ENCODE results near the gene FES. TPM values are rescaled to one million over a fixed set of nuclear protein-coding genes. Genes with fewer than 3 reads are reported as not detected.

FES gene
- total RNA-seq, 1 donor from 2014 or later: 33.7 TPM

DNA sequence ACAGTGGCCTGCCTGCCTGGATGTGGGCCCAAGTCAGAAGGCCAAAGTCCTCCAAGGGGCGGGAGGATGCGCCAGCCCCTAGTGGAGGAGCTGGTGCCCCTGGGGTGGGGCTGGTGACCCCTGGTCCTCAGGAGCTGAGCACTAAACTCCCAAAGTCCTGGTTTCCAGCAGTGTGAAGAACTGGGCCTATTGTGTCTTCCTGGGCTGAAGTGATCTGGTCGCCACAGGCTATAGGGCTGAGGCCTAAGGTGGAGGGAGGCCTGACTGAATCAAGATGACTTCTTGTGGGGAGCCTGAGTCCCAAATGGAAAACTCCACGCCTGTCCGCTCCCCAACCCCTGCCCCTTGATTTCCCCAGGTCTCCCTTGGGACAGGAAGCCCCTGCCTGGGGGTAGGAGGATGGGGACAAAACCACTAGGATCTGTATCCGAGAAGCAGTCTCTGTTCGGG, 753 bp upstream of the FES start:
- peak overlapping the region; percentile 28 for H3K4me3 Mint-ChIP-seq
- intact Hi-C loops (cut with micrococcal nuclease): loop anchor here (1.0 kb wide), 1 partner anchor 10 kb away; no protein-coding TSS in a partner anchor
- H3K27me3 Mint-ChIP-seq: no peaks in the 10 kb centered on the region
- H3K4me1 Mint-ChIP-seq: peaks cover 47% of the 10 kb centered on the region
- H3K36me3 Mint-ChIP-seq (ENCODE audit: low read depth): peaks cover 51% of the 10 kb centered on the region
- H3K27ac Mint-ChIP-seq: peak overlapping the region; percentile 76
- H3K9me3 Mint-ChIP-seq: no peaks in the 10 kb centered on the region
- DNase-seq: no peak

GRCh38 chr15:90884719-90885431, 571 bp downstream of the FES start:
- intact Hi-C loops (cut with micrococcal nuclease): loop anchor here (1.0 to 5.0 kb wide), 3 partner anchors 73 to 398 kb away; no protein-coding TSS in a partner anchor
- Mint-ChIP-seq H3K4me1 (peaks cover 39% of the 10 kb centered on the region), H3K4me3 (peak overlapping the region; percentile 55), H3K27ac (peak overlapping the region; percentile 81), H3K9me3 (no peaks in the 10 kb centered on the region), H3K36me3 (ENCODE audit: low read depth) (peaks cover 47% of the 10 kb centered on the region), H3K27me3 (no peaks in the 10 kb centered on the region)
- DNase-seq: peak; percentile 69

DNA sequence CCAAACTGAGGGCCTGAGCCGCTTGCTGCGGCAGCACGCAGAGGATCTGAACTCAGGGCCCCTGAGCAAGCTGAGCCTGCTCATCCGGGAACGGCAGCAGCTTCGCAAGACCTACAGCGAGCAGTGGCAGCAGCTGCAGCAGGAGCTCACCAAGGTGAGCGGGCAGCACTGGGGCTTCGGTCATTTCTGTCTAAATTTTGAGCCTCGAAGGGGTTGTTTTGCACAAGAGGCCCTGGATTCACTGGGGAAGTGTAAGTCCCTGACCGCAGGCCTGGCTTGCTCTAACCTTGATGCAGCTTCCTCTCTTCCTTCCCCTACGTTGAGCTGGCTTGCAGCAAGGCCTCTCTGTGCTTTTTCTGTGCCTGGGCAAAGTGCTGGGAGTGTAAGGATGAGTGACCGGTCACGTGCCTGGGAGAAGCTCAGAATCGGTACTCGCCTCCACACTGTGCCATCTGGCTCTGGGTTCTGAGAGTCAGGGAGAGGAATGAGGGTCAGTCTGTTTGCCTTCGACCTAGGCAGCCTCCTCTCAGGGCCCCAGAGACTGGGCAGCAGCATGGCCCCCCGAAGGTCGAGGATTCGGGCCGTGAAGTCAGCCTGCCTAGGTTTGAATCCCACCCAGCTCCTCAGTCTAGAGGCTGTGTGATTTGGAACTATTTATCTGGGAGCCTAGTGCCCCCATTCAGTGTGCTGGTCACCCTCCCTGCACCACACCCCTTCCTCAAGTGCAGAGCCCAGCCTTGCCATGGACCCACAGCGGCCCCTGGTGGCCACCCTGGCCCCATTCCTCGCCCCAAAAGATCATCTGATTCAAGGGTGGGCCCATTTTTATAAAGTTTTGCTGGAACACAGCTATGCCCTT, 1.4 kb downstream of the FES start:
- Mint-ChIP-seq H3K9me3 (no peaks in the 10 kb centered on the region), H3K27me3 (no peaks in the 10 kb centered on the region), H3K36me3 (ENCODE audit: low read depth) (peaks cover 47% of the 10 kb centered on the region), H3K4me3 (peak overlapping the region; percentile 55), H3K27ac (peak overlapping the region; percentile 81), H3K4me1 (peaks cover 39% of the 10 kb centered on the region)
- intact Hi-C loops (cut with micrococcal nuclease): loop anchor here (1.0 to 5.0 kb wide), 5 partner anchors 73 to 398 kb away; partner anchors contain the start of gene BLM
- peak; percentile 94 for DNase-seq

DNA sequence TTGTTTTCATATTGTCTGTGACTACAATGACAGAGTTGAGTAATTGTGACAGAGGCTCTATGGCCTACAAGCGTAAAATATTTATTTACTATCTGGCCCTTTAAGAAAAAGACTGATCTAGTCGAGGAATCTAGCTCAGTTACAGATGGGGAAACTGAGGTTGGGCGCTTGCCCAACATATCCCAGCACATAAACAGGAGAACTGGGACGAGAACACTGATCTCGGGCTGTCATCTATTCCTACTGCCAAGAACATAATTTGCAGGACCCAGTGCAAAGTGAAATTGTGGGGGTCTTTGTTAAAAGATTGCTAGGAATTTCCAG, 1.9 kb downstream of the FES start:
- peak overlapping the region; percentile 81 for H3K27ac Mint-ChIP-seq
- intact Hi-C loops (cut with micrococcal nuclease): loop anchor here (1.0 to 5.0 kb wide), 4 partner anchors 74 to 399 kb away; partner anchors contain the start of gene BLM
- peaks cover 47% of the 10 kb centered on the region for H3K36me3 Mint-ChIP-seq (ENCODE audit: low read depth)
- H3K27me3 Mint-ChIP-seq: no peaks in the 10 kb centered on the region
- peak overlapping the region; percentile 55 for H3K4me3 Mint-ChIP-seq
- DNase-seq: no peak
- no peaks in the 10 kb centered on the region for H3K9me3 Mint-ChIP-seq
- H3K4me1 Mint-ChIP-seq: peaks cover 37% of the 10 kb centered on the region

DNA sequence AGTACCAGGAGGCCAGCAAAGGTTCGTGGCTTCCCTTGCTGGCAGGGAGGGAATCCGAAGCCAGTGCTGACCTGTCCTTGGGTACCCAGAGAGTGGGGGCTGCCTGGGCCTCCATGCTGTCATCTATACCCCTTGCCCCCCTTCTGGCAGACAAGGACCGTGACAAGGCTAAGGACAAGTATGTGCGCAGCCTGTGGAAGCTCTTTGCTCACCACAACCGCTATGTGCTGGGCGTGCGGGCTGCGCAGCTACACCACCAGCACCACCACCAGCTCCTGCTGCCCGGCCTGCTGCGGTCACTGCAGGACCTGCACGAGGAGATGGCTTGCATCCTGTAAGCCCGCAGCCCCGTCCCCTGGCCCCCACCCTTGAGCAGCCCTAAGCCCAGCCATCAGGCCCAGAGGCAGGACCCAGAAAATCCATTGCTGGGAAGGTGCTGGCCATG, 2.8 kb downstream of the FES start:
- no peaks in the 10 kb centered on the region for H3K9me3 Mint-ChIP-seq
- no peak for DNase-seq
- no peak overlapping the region for H3K4me3 Mint-ChIP-seq
- intact Hi-C loops (cut with micrococcal nuclease): loop anchor here (5.0 kb wide), 2 partner anchors 75 to 400 kb away; no protein-coding TSS in a partner anchor
- peaks cover 49% of the 10 kb centered on the region for H3K36me3 Mint-ChIP-seq (ENCODE audit: low read depth)
- no peaks in the 10 kb centered on the region for H3K27me3 Mint-ChIP-seq
- peaks cover 35% of the 10 kb centered on the region for H3K4me1 Mint-ChIP-seq
- H3K27ac Mint-ChIP-seq: no peak overlapping the region

DNA sequence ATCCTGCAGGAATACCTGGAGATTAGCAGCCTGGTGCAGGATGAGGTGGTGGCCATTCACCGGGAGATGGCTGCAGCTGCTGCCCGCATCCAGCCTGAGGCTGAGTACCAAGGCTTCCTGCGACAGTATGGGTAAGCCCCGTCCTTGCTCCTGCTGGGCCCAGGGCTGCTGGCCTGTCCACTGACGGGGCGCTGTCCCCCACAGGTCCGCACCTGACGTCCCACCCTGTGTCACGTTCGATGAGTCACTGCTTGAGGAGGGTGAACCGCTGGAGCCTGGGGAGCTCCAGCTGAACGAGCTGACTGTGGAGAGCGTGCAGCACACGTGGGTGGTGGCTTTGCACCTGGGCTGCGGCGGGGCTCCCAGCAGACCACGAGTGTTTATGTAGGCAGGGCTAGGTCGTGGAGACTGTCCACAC, 5.0 kb downstream of the FES start:
- Mint-ChIP-seq H3K4me3 (no peak overlapping the region), H3K27me3 (no peaks in the 10 kb centered on the region), H3K4me1 (peaks cover 25% of the 10 kb centered on the region), H3K9me3 (no peaks in the 10 kb centered on the region), H3K27ac (no peak overlapping the region), H3K36me3 (ENCODE audit: low read depth) (peaks cover 51% of the 10 kb centered on the region)
- intact Hi-C loops (cut with micrococcal nuclease): loop anchor here (5.0 kb wide), 2 partner anchors 77 to 402 kb away; no protein-coding TSS in a partner anchor
- no peak for DNase-seq

DNA sequence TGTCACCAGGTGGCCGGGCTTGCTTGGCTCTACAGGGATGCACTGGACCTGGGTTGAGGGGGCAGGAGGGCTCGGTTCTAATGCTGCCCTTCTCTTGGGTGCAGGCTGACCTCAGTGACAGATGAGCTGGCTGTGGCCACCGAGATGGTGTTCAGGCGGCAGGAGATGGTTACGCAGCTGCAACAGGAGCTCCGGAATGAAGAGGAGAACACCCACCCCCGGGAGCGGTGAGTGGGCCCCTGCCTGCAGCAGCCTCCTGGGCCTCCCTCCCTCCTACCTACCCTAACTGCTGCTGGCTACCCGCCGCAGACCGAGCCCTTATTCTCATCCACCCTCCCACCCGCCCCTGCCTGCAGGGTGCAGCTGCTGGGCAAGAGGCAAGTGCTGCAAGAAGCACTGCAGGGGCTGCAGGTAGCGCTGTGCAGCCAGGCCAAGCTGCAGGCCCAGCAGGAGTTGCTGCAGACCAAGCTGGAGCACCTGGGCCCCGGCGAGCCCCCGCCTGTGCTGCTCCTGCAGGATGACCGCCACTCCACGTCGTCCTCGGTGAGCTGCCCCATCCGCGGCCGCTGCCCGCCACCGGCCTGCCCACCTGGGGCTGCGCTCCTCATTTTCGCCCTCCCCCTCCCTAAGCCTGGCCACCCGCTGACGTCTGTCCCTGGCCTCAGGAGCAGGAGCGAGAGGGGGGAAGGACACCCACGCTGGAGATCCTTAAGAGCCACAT, 5.6 kb downstream of the FES start:
- DNase-seq: no peak
- Mint-ChIP-seq H3K27me3 (no peaks in the 10 kb centered on the region), H3K9me3 (no peaks in the 10 kb centered on the region), H3K36me3 (ENCODE audit: low read depth) (peaks cover 54% of the 10 kb centered on the region), H3K4me1 (peaks cover 23% of the 10 kb centered on the region), H3K27ac (no peak overlapping the region), H3K4me3 (no peak overlapping the region)
- intact Hi-C loops (cut with micrococcal nuclease): loop anchor here (5.0 kb wide), 2 partner anchors 78 to 403 kb away; no protein-coding TSS in a partner anchor

GRCh38 chr15:90890839-90891238, 6.5 kb downstream of the FES start:
- peaks cover 56% of the 10 kb centered on the region for H3K36me3 Mint-ChIP-seq (ENCODE audit: low read depth)

GRCh38 chr15:90891346-90891949, 7.1 kb downstream of the FES start:
- no peaks in the 10 kb centered on the region for H3K9me3 Mint-ChIP-seq
- no peaks in the 10 kb centered on the region for H3K27me3 Mint-ChIP-seq
- H3K27ac Mint-ChIP-seq: no peak overlapping the region
- peaks cover 56% of the 10 kb centered on the region for H3K36me3 Mint-ChIP-seq (ENCODE audit: low read depth)
- DNase-seq: no peak
- peaks cover 8% of the 10 kb centered on the region for H3K4me1 Mint-ChIP-seq
- intact Hi-C loops (cut with micrococcal nuclease): no loop called here
- H3K4me3 Mint-ChIP-seq: no peak overlapping the region

More at GRCh38 chr15:90890839-90891238, 6.5 kb downstream of the FES start:
- intact Hi-C loops (cut with micrococcal nuclease): no loop called here
- peaks cover 14% of the 10 kb centered on the region for H3K4me1 Mint-ChIP-seq
- H3K4me3 Mint-ChIP-seq: no peak overlapping the region
- no peak overlapping the region for H3K27ac Mint-ChIP-seq
- H3K27me3 Mint-ChIP-seq: no peaks in the 10 kb centered on the region
- no peak for DNase-seq
- H3K9me3 Mint-ChIP-seq: no peaks in the 10 kb centered on the region

- no peaks in the 10 kb centered on the region for H3K27me3 Mint-ChIP-seq
- H3K4me1 Mint-ChIP-seq: peaks cover 8% of the 10 kb centered on the region
- no peaks in the 10 kb centered on the region for H3K9me3 Mint-ChIP-seq
- DNase-seq: no peak
- H3K36me3 Mint-ChIP-seq (ENCODE audit: low read depth): peaks cover 60% of the 10 kb centered on the region
- peak overlapping the region; percentile 37 for H3K27ac Mint-ChIP-seq
- H3K4me3 Mint-ChIP-seq: no peak overlapping the region
- intact Hi-C loops (cut with micrococcal nuclease): no loop called here
Measured at GRCh38 chr15:90892023-90892422, 7.7 kb downstream of the FES start.

DNA sequence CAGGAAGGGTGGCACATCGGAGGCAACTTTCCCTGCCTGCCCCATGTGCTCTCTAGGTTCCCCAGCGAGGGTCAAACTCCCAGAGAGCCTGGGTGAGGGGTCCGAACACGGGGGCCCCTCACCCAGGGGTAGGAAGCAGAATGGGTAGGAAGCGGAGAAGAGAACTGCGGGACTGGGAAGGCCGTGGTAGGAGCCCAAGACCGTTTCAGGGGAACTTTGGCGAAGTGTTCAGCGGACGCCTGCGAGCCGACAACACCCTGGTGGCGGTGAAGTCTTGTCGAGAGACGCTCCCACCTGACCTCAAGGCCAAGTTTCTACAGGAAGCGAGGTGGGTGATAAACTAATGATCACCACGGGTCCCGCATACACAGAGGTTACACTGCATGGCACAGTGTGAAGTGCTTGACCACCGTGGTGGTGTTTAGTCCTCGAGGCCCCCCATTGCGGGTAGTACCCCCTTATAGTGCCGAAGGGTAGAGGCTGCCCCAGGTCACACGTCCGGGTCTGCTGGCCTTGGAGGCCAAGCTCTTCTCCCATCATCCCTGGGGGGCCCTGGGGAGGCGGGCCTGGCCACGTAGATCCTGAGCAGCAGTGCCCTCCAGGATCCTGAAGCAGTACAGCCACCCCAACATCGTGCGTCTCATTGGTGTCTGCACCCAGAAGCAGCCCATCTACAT, 8.3 kb downstream of the FES start:
- Mint-ChIP-seq H3K9me3 (no peaks in the 10 kb centered on the region), H3K27ac (no peak overlapping the region), H3K27me3 (no peaks in the 10 kb centered on the region), H3K4me1 (peaks cover 5% of the 10 kb centered on the region), H3K4me3 (no peak overlapping the region), H3K36me3 (ENCODE audit: low read depth) (peaks cover 58% of the 10 kb centered on the region)
- DNase-seq: no peak
- intact Hi-C loops (cut with micrococcal nuclease): no loop called here

DNA sequence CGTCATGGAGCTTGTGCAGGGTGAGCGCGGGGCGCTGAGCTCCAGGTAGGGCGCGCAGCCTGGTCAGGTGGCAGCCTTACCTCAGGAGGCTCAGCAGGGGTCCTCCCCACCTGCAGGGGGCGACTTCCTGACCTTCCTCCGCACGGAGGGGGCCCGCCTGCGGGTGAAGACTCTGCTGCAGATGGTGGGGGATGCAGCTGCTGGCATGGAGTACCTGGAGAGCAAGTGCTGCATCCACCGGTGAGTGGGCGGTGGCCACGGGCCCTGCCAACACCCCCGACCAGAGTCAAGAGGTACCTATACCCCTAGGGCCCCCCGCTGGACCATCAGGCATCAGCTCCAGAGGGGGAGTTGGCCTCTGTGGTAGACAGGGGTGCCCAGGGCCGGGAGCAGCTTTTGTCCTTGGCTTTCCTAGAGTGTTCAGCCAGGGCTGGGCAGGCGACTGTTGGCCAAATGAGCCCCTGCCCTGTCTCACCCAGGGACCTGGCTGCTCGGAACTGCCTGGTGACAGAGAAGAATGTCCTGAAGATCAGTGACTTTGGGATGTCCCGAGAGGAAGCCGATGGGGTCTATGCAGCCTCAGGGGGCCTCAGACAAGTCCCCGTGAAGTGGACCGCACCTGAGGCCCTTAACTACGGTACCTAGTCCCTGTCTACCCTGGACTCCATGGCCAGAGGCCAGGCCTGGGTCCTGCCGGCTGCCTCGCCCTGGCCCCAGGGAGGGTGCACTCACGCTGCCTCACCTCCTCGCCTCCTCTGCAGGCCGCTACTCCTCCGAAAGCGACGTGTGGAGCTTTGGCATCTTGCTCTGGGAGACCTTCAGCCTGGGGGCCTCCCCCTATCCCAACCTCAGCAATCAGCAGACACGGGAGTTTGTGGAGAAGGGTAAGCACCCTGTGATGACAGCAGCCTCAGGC, 9.1 kb downstream of the FES start:
- intact Hi-C loops (cut with micrococcal nuclease): no loop called here
- H3K27ac Mint-ChIP-seq: no peak overlapping the region
- DNase-seq: no peak
- H3K4me3 Mint-ChIP-seq: no peak overlapping the region
- H3K36me3 Mint-ChIP-seq (ENCODE audit: low read depth): peaks cover 55% of the 10 kb centered on the region
- no peaks in the 10 kb centered on the region for H3K27me3 Mint-ChIP-seq
- H3K4me1 Mint-ChIP-seq: peaks cover under 1% of the 10 kb centered on the region
- no peaks in the 10 kb centered on the region for H3K9me3 Mint-ChIP-seq

Data from activated CD4-positive, alpha-beta T cell treated with anti-CD3 and anti-CD28 coated beads, Interleukin-2, amount 10 ng/mL, durations not matched to agents 24 days and 14 days (primary cell).